ENCODE results near the gene NKIRAS1. TPM values are rescaled to one million over a fixed set of nuclear protein-coding genes. Genes with fewer than 3 reads are reported as not detected.

NKIRAS1 gene
- total RNA-seq, 2 experiments from 2014 or later: 3.6 to 3.9 TPM

GRCh38 chr3:23909341-23909740 lies 7.4 kb downstream of the NKIRAS1 start:
- CTCF ChIA-PET: no interaction called here

GRCh38 chr3:23904545-23904944 lies 12.2 kb downstream of the NKIRAS1 start:
- ChIA-PET POLR2A (interaction anchor here (1.0 kb wide), 1 partner anchor 11 kb away, joined by 3 read pairs; no protein-coding TSS in a partner anchor), CTCF (no interaction called here)
- intact Hi-C loops (cut with micrococcal nuclease): no loop called here
- TF ChIP-seq, protein P1, sequence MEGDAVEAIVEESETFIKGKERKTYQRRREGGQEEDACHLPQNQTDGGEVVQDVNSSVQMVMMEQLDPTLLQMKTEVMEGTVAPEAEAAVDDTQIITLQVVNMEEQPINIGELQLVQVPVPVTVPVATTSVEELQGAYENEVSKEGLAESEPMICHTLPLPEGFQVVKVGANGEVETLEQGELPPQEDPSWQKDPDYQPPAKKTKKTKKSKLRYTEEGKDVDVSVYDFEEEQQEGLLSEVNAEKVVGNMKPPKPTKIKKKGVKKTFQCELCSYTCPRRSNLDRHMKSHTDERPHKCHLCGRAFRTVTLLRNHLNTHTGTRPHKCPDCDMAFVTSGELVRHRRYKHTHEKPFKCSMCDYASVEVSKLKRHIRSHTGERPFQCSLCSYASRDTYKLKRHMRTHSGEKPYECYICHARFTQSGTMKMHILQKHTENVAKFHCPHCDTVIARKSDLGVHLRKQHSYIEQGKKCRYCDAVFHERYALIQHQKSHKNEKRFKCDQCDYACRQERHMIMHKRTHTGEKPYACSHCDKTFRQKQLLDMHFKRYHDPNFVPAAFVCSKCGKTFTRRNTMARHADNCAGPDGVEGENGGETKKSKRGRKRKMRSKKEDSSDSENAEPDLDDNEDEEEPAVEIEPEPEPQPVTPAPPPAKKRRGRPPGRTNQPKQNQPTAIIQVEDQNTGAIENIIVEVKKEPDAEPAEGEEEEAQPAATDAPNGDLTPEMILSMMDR (IDR thresholded peaks at IDR 0.05): no peak
- no peaks in the 10 kb centered on the region for H3K27me3 Mint-ChIP-seq
- H3K9me3 Mint-ChIP-seq: no peaks in the 10 kb centered on the region
- no peak for ATAC-seq
- peaks cover 27% of the 10 kb centered on the region for H3K36me3 Mint-ChIP-seq (ENCODE audit: low read depth)
- H3K4me3 Mint-ChIP-seq: no peak overlapping the region
- DNase-seq: no peak
- H3K27ac Mint-ChIP-seq: no peak overlapping the region
- no peaks in the 10 kb centered on the region for H3K4me1 Mint-ChIP-seq (ENCODE audit: low read depth)

More at GRCh38 chr3:23909341-23909740, 7.4 kb downstream of the NKIRAS1 start:
- POLR2A ChIA-PET: no interaction called here
- no peaks in the 10 kb centered on the region for H3K27me3 Mint-ChIP-seq
- peaks cover 14% of the 10 kb centered on the region for H3K36me3 Mint-ChIP-seq (ENCODE audit: low read depth)
- TF ChIP-seq, protein P1 (IDR thresholded peaks at IDR 0.05): no peak
- H3K27ac Mint-ChIP-seq: no peak overlapping the region
- DNase-seq: no peak
- ATAC-seq: no peak
- intact Hi-C loops (cut with micrococcal nuclease): no loop called here
- H3K4me3 Mint-ChIP-seq: no peak overlapping the region
- no peaks in the 10 kb centered on the region for H3K9me3 Mint-ChIP-seq
- peaks cover 4% of the 10 kb centered on the region for H3K4me1 Mint-ChIP-seq (ENCODE audit: low read depth)

GRCh38 chr3:23900744-23901143 lies 16.0 kb downstream of the NKIRAS1 start:
- ChIA-PET POLR2A (no interaction called here), CTCF (interaction anchor here (0.6 kb wide), 1 partner anchor 12 kb away, joined by 3 read pairs; no protein-coding TSS in a partner anchor)
- TF ChIP-seq, protein P1 (IDR thresholded peaks at IDR 0.05): no peak
- H3K27me3 Mint-ChIP-seq: no peaks in the 10 kb centered on the region
- H3K9me3 Mint-ChIP-seq: no peaks in the 10 kb centered on the region
- ATAC-seq: no peak
- no peak overlapping the region for H3K4me3 Mint-ChIP-seq
- DNase-seq: no peak
- H3K36me3 Mint-ChIP-seq (ENCODE audit: low read depth): peaks cover 38% of the 10 kb centered on the region
- intact Hi-C loops (cut with micrococcal nuclease): no loop called here
- no peak overlapping the region for H3K27ac Mint-ChIP-seq
- no peaks in the 10 kb centered on the region for H3K4me1 Mint-ChIP-seq (ENCODE audit: low read depth)

DNA sequence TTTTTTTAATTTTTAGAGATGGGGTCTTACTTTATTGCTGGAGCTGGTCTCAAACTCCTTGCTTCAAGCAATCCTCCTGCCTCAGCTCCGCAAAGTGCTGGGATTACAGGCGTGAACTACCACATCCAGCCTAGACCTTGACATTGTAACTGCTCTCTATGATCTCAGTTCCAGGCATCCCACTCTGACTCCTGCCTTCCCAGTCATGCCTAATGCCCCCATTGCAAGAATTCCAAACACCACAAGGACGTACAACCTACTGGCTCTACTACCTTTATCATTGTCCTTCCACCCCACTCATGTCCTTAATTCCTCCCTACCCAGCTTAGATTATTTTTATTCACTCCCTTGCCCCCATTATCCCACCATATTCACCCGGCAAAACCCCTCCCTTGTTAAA lies 21.6 kb downstream of the NKIRAS1 start:
- DNase-seq (no peak), ATAC-seq (no peak)
- H3K27ac Mint-ChIP-seq: no peak overlapping the region
- intact Hi-C loops (cut with micrococcal nuclease): no loop called here
- TF ChIP-seq, protein P1 (IDR thresholded peaks at IDR 0.05): no peak
- POLR2A ChIA-PET: no interaction called here
- H3K9me3 Mint-ChIP-seq: no peaks in the 10 kb centered on the region
- H3K4me1 Mint-ChIP-seq (ENCODE audit: low read depth): no peaks in the 10 kb centered on the region
- H3K4me3 Mint-ChIP-seq: no peak overlapping the region
- no peaks in the 10 kb centered on the region for H3K27me3 Mint-ChIP-seq
- H3K36me3 Mint-ChIP-seq (ENCODE audit: low read depth): peaks cover 20% of the 10 kb centered on the region
- CTCF ChIA-PET: no interaction called here

GRCh38 chr3:23894254-23895061 lies 22.3 kb downstream of the NKIRAS1 start:
- POLR2A ChIA-PET: interaction anchor here (0.7 to 1.6 kb wide), 3 partner anchors 21 to 25 kb away, joined by 3 to 5 read pairs (median 3); partner anchors contain the start of genes NKIRAS1 and RPL15
- no peaks in the 10 kb centered on the region for H3K9me3 Mint-ChIP-seq
- no peak overlapping the region for H3K4me3 Mint-ChIP-seq

More at GRCh38 chr3:23894254-23895061, 22.3 kb downstream of the NKIRAS1 start:
- Mint-ChIP-seq H3K36me3 (ENCODE audit: low read depth) (peaks cover 20% of the 10 kb centered on the region), H3K27me3 (no peaks in the 10 kb centered on the region), H3K4me1 (ENCODE audit: low read depth) (no peaks in the 10 kb centered on the region), H3K27ac (no peak overlapping the region)
- CTCF ChIA-PET: no interaction called here
- TF ChIP-seq, protein P1 (IDR thresholded peaks at IDR 0.05): no peak
- ATAC-seq (no peak), DNase-seq (no peak)
- intact Hi-C loops (cut with micrococcal nuclease): no loop called here
